Adrenal gland (tissue), 12 donors: ENCODE data around the gene ANKMY1. TPM values are rescaled to one million over a fixed set of nuclear protein-coding genes. Genes with fewer than 3 reads are reported as not detected.

Source experiments
- DNase-seq, 7 donors: peaks; one replicate each; pipeline ENCODE4 v3.0.0-alpha.2; 2019 to 2020
- H3K27ac ChIP-seq, 5 donors: fragments of 200-600 bp; sonication (generic) in 4 of 5; 1 replicate in 3 of 5; 2 replicates in 2 of 5; pipeline versions ENCODE4 v1.5.1 to v1.8.0; 2016 to 2020; ENCODE audit warnings: mild to moderate bottlenecking in 1 of 5
- H3K27me3 ChIP-seq: fragments of 200-600 bp; 2 replicates; pipeline ENCODE4 v1.8.0; 2021
- H3K36me3 ChIP-seq, 2 donors: fragments of 200-600 bp; replicated peaks in 1 of 2; 1 replicate in 1 of 2; 2 replicates in 1 of 2; pipeline versions ENCODE4 v1.5.1 to v1.8.0; 2018 to 2022
- H3K4me1 ChIP-seq, 2 donors: fragments of 200-600 bp; replicated peaks in 1 of 2; 1 replicate in 1 of 2; 2 replicates in 1 of 2; pipeline versions ENCODE4 v1.5.1 to v1.8.0; 2018 to 2021
- H3K4me3 ChIP-seq, 4 donors: fragments of 200-600 bp; sonication (generic) in 3 of 4; one replicate each; pipeline ENCODE4 v1.5.1; 2016 to 2018
- H3K9me3 ChIP-seq, 3 donors: fragments of 200-600 bp; sonication (generic) in 1 of 3; replicated peaks in 1 of 3; 1 replicate in 2 of 3; 2 replicates in 1 of 3; pipeline versions ENCODE4 v1.5.1 to v1.8.0; 2016 to 2021
- POLR2A ChIP-seq, 2 donors: fragments of 450-650 bp; IDR thresholded peaks; one replicate each; pipeline ENCODE4 v1.6.1; 2017; ENCODE audit warnings: antibody characterized with exemption in 2 of 2, mild to moderate bottlenecking in 2 of 2, moderate library complexity in 1 of 2
- WGBS, 4 donors: extraction: QIAGEN DNeasy Blood & Tissue Kit in 2 of 4; methylation state at CpG; one replicate each; pipeline versions ENCODE4 v1.1.5 to v1.1.7; 2013 to 2017; 5-methylcytosine and 5-hydroxymethylcytosine counted together
- intact Hi-C, 2 donors: fragments of 100-400 bp; cut with DNase I; formaldehyde crosslinking; loops; one replicate each; pipeline versions ENCODE4 v1.14.1 to v1.15.0; 2022 to 2023
- polyA plus RNA-seq, 3 donors: library from polyadenylated mRNA; stranded (reverse); fragments of 200-250 nt in 2 of 3; fragments of 350-450 nt in 1 of 3; fragmentation: Illumina TruSeq in 1 of 3; extraction: RNeasy Lipid Tissue Mini Kit (QIAGEN cat#74804) in 1 of 3; gene quantifications; one replicate each; pipeline ENCODE4 v1.2.3, GENCODE V29; 2013 to 2014
- total RNA-seq, 9 donors: library from RNA; depleted of rRNA in 4 of 9; stranded (reverse); fragments of >200 nt in 4 of 9; fragments of 120-200 nt in 1 of 9; fragmentation: NEBNext Ultra II Directional in 1 of 9; extraction: Animal tissue kit (Norgen Biotek cat#: 25700) in 1 of 9; gene quantifications; one replicate each; pipeline versions ENCODE4 v1.1.0 to v1.2.4, GENCODE V29; 2013 to 2023
- TF ChIP-seq, protein P1 (sequence below), 6 experiments: fragments of 450-650 bp in 4 of 6; fragments of 200-600 bp in 2 of 6; sonication (generic) in 1 of 6; IDR thresholded peaks; 1 replicate in 5 of 6; 2 replicates in 1 of 6; pipeline versions ENCODE4 v1.5.1 to v1.8.0; 2016 to 2021; ENCODE audit warnings: antibody characterized with exemption in 6 of 6, mild to moderate bottlenecking in 2 of 6, moderate library complexity in 1 of 6
- donor health status: healthy with polysubstance abuse.
- donor health status: Bipolar disorder and iron deficiency.
- donor health status: DM: yes; HTN: yes; CAD: no.
- donor health status: DM: no; HTN: no; CAD: no.
- donor health status: DM: no; HTN: no; CAD: no.
- donor health status: DM: yes; HTN: yes; CAD: no.

Gene ANKMY1
- total and polyA plus RNA-seq, 12 donors: 7.2 to 31.7 (median 12.0) TPM

DNA sequence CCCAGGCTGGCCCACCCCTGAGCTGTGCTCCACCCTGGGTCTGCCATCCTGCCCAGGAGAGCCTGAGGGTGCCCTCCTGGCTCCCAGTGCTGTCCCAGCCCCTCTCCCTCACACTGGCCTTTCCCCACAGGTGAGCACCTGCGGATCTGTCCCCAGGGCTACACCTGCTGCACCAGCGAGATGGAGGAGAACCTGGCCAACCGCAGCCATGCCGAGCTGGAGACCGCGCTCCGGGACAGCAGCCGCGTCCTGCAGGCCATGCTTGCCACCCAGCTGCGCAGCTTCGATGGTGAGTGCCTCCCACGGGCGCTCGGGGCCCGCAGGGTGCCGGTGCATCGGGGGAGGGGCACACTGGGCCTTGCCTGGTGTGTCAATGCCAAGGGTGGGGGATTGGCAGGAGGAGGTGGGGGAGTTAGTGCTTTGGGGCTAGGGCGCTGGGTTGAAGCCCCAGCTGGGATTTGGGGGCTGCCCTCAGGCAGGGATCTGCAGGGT, 98.8 kb downstream of the ANKMY1 start:
- Histone ChIP-seq H3K4me3 (no peak overlapping the region), H3K36me3 (peaks cover 0 to 15% of the 10 kb centered on the region in 2 donors), H3K9me3 (no peaks in the 10 kb centered on the region), H3K27me3 (no peaks in the 10 kb centered on the region), H3K27ac (no peak overlapping the region), H3K4me1 (peaks cover 0 to 9% of the 10 kb centered on the region in 2 donors)
- TF ChIP-seq POLR2A (IDR thresholded peaks at IDR 0.05): no peak
- TF ChIP-seq, protein P1, sequence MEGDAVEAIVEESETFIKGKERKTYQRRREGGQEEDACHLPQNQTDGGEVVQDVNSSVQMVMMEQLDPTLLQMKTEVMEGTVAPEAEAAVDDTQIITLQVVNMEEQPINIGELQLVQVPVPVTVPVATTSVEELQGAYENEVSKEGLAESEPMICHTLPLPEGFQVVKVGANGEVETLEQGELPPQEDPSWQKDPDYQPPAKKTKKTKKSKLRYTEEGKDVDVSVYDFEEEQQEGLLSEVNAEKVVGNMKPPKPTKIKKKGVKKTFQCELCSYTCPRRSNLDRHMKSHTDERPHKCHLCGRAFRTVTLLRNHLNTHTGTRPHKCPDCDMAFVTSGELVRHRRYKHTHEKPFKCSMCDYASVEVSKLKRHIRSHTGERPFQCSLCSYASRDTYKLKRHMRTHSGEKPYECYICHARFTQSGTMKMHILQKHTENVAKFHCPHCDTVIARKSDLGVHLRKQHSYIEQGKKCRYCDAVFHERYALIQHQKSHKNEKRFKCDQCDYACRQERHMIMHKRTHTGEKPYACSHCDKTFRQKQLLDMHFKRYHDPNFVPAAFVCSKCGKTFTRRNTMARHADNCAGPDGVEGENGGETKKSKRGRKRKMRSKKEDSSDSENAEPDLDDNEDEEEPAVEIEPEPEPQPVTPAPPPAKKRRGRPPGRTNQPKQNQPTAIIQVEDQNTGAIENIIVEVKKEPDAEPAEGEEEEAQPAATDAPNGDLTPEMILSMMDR (IDR thresholded peaks at IDR 0.05): no peak
- peak in 6 of 7 donors; percentile 1 to 24 (median 14) for DNase-seq
- WGBS, 4 donors: 72 to 96% (median 95%) methylated on average over 7 to 18 of the region's 18 CpGs
- intact Hi-C loops: no loop called here

DNA sequence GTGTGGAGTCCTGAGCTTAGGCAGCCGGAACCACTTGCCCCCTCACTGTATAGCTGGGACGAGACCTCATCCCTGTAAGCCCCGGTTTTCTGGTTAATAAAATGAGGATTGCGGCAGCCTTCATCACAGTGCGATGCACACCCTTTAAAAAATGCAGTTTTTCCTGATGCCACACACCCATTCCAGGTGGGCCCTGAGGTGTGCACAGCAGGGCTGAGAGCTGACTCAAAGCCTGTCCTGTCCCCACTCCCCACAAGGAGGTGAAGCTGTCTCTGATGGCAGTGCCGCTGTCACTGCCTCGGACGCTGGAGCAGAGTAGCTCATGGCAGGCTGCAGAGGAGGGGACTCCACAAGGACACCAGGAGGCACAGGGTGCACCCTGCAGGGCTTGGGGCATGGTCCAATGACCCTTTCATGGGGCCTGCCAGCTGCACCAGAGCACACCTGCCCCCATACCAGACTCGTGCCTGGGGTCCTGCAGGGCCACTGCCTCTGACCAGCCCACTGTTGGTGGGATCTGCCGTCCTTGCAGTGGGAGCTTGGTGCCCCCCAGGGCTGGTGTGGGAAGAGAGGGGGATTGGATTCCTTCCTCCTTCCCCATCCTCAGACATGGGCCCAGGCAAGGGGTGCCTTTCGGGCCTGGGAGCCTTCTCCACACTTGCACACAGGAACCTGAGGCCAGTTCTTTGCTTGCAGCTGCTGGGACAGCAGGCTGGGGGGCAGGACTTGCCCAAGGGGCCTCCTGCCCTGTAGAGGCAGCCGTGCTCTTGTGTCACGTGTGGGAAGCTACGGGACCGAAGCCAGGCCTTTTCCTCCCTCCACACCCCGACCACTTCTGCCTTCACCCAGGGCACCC, 99.5 kb downstream of the ANKMY1 start:
- intact Hi-C loops: no loop called here
- TF ChIP-seq POLR2A (IDR thresholded peaks at IDR 0.05): no peak
- TF ChIP-seq, protein P1 (IDR thresholded peaks at IDR 0.05): no peak
- no peaks in the 10 kb centered on the region for H3K27me3 ChIP-seq
- DNase-seq: peak in 5 of 7 donors; percentile 6 to 49 (median 15)
- H3K9me3 ChIP-seq: no peaks in the 10 kb centered on the region
- peaks cover 0 to 12% of the 10 kb centered on the region in 2 donors for H3K4me1 ChIP-seq
- no peak overlapping the region for H3K27ac ChIP-seq
- WGBS, 4 donors: 81 to 97% (median 83%) methylated on average over 13 to 16 of the region's 16 CpGs
- H3K36me3 ChIP-seq: peaks cover 0 to 8% of the 10 kb centered on the region in 2 donors
- H3K4me3 ChIP-seq: no peak overlapping the region

DNA sequence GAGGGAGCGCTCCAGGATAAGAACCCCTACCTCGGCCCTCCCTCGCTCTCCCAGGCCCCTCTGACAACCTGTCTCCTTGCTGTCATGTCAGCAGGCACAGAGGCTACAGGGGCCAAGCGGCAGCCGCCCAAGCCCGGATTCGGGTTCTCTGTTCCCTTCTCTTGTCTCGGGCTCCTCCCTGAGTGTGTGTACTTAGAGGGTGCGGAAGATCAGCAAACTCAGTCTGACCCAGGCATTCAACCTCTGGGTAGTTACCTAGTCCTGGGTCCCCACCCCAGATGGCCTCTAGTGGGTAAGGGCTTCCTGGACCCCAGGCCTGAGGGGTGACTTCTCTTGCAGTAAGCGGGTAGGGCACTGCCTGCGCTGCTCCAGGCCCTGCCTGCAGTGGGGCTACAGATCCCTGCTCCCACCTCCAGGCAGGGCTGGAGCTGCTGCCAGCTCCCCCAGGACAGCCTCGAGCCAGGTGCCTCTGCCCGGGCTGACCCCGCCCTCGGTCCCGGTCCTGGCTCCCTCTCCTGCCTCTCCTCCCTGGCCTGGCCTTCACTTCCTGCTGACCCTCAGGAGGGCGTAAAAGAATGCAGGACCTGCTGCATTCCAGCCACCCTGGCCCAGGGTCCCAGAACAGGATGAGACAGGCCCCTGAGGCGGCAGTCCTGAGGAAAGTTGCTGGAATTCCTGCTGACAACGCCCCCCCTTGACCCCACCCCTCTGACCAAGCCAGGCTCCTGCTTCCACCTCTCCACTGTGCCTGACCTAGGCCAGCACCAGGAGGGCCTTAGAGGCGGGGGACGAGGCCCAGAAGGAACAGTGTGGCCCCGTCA, 100.4 kb downstream of the ANKMY1 start:
- intact Hi-C loops: no loop called here
- peaks cover 0 to 3% of the 10 kb centered on the region in 2 donors for H3K36me3 ChIP-seq
- peaks cover 0 to 12% of the 10 kb centered on the region in 2 donors for H3K4me1 ChIP-seq
- peak in 3 of 7 donors; percentile 7 to 35 (median 23) for DNase-seq
- H3K4me3 ChIP-seq: no peak overlapping the region
- peak overlapping the region in 1 of 5 donors; percentile 8 for H3K27ac ChIP-seq
- H3K9me3 ChIP-seq: no peaks in the 10 kb centered on the region
- 74 to 78% (median 76%) methylated on average over 14 to 22 of the region's 22 CpGs for WGBS, 4 donors
- TF ChIP-seq POLR2A (IDR thresholded peaks at IDR 0.05): no peak
- TF ChIP-seq, protein P1 (IDR thresholded peaks at IDR 0.05): no peak
- H3K27me3 ChIP-seq: no peaks in the 10 kb centered on the region
